ENCODE data around the gene HOXB6.

The HOXB6 gene

GRCh38 chr17:48609759-48610281 is 5.0 kb upstream of the HOXB6 start:
- H3K36me3 Mint-ChIP-seq, result no peaks in the 10 kb centered on the region
- H3K4me1 Mint-ChIP-seq, result peaks cover 51% of the 10 kb centered on the region
- H3K27ac Mint-ChIP-seq, result peak overlapping the region; percentile 9
- H3K4me3 Mint-ChIP-seq, result peak overlapping the region; percentile 88
- ATAC-seq, result no peak
- H3K27me3 Mint-ChIP-seq, result peaks cover 98% of the 10 kb centered on the region
- H3K9me3 Mint-ChIP-seq, result no peaks in the 10 kb centered on the region

- H3K9me3 Mint-ChIP-seq, result no peaks in the 10 kb centered on the region
- H3K4me1 Mint-ChIP-seq, result peaks cover 43% of the 10 kb centered on the region
- H3K27me3 Mint-ChIP-seq, result peaks cover 98% of the 10 kb centered on the region
- ATAC-seq, result no peak
- H3K27ac Mint-ChIP-seq, result no peak overlapping the region
- no peaks in the 10 kb centered on the region for H3K36me3 Mint-ChIP-seq
- H3K4me3 Mint-ChIP-seq, result peak overlapping the region; percentile 4
Observed at GRCh38 chr17:48609033-48609432, 4.2 kb upstream of the HOXB6 start.

GRCh38 chr17:48608494-48608834 is 3.7 kb upstream of the HOXB6 start:
- Mint-ChIP-seq H3K27me3 (peaks cover 98% of the 10 kb centered on the region), H3K9me3 (no peaks in the 10 kb centered on the region), H3K4me1 (peaks cover 37% of the 10 kb centered on the region), H3K27ac (no peak overlapping the region), H3K36me3 (no peaks in the 10 kb centered on the region), H3K4me3 (no peak overlapping the region)
- no peak for ATAC-seq

- Mint-ChIP-seq H3K27me3 (peaks cover 98% of the 10 kb centered on the region), H3K36me3 (no peaks in the 10 kb centered on the region), H3K4me1 (peaks cover 31% of the 10 kb centered on the region), H3K9me3 (no peaks in the 10 kb centered on the region), H3K4me3 (no peak overlapping the region), H3K27ac (no peak overlapping the region)
- no peak for ATAC-seq
Observed at GRCh38 chr17:48606892-48607614, 2.3 kb upstream of the HOXB6 start.

- H3K27me3 Mint-ChIP-seq, result peaks cover 98% of the 10 kb centered on the region
- no peak overlapping the region for H3K27ac Mint-ChIP-seq
- no peak overlapping the region for H3K4me3 Mint-ChIP-seq
- peaks cover 24% of the 10 kb centered on the region for H3K4me1 Mint-ChIP-seq
- no peaks in the 10 kb centered on the region for H3K36me3 Mint-ChIP-seq
- H3K9me3 Mint-ChIP-seq, result no peaks in the 10 kb centered on the region
- no peak for ATAC-seq
Observed at GRCh38 chr17:48605991-48606891, 1.5 kb upstream of the HOXB6 start.

- Mint-ChIP-seq H3K9me3 (no peaks in the 10 kb centered on the region), H3K4me1 (peaks cover 16% of the 10 kb centered on the region), H3K27me3 (peaks cover 98% of the 10 kb centered on the region), H3K36me3 (no peaks in the 10 kb centered on the region), H3K27ac (no peak overlapping the region), H3K4me3 (no peak overlapping the region)
- no peak for ATAC-seq
Observed at GRCh38 chr17:48605409-48605919, 678 bp upstream of the HOXB6 start.

GRCh38 chr17:48603959-48604769 is 622 bp downstream of the HOXB6 start:
- no peaks in the 10 kb centered on the region for H3K36me3 Mint-ChIP-seq
- H3K27me3 Mint-ChIP-seq, result peaks cover 100% of the 10 kb centered on the region
- no peak for ATAC-seq
- H3K27ac Mint-ChIP-seq, result no peak overlapping the region
- no peak overlapping the region for H3K4me3 Mint-ChIP-seq
- H3K9me3 Mint-ChIP-seq, result no peaks in the 10 kb centered on the region
- peaks cover 15% of the 10 kb centered on the region for H3K4me1 Mint-ChIP-seq

GRCh38 chr17:48601539-48602425 is 3.0 kb downstream of the HOXB6 start:
- Mint-ChIP-seq H3K9me3 (no peaks in the 10 kb centered on the region), H3K4me3 (no peak overlapping the region), H3K27ac (no peak overlapping the region), H3K36me3 (no peaks in the 10 kb centered on the region), H3K27me3 (peaks cover 100% of the 10 kb centered on the region), H3K4me1 (peaks cover 23% of the 10 kb centered on the region)
- no peak for ATAC-seq

GRCh38 chr17:48601207-48601538 is 3.6 kb downstream of the HOXB6 start:
- Mint-ChIP-seq H3K9me3 (no peaks in the 10 kb centered on the region), H3K27ac (no peak overlapping the region), H3K4me1 (peaks cover 29% of the 10 kb centered on the region), H3K36me3 (no peaks in the 10 kb centered on the region), H3K4me3 (no peak overlapping the region), H3K27me3 (peaks cover 100% of the 10 kb centered on the region)
- ATAC-seq, result no peak

- Mint-ChIP-seq H3K4me3 (no peak overlapping the region), H3K27me3 (peaks cover 100% of the 10 kb centered on the region), H3K27ac (no peak overlapping the region), H3K9me3 (no peaks in the 10 kb centered on the region), H3K36me3 (no peaks in the 10 kb centered on the region), H3K4me1 (peaks cover 31% of the 10 kb centered on the region)
- no peak for ATAC-seq
Observed at GRCh38 chr17:48600244-48601098, 4.3 kb downstream of the HOXB6 start.

GRCh38 chr17:48599354-48599753 is 5.4 kb downstream of the HOXB6 start:
- Mint-ChIP-seq H3K27me3 (peaks cover 100% of the 10 kb centered on the region), H3K27ac (no peak overlapping the region), H3K36me3 (no peaks in the 10 kb centered on the region), H3K4me1 (peaks cover 31% of the 10 kb centered on the region), H3K4me3 (no peak overlapping the region), H3K9me3 (no peaks in the 10 kb centered on the region)
- no peak for ATAC-seq

- peaks cover 35% of the 10 kb centered on the region for H3K4me1 Mint-ChIP-seq
- no peak overlapping the region for H3K27ac Mint-ChIP-seq
- H3K27me3 Mint-ChIP-seq, result peaks cover 100% of the 10 kb centered on the region
- no peaks in the 10 kb centered on the region for H3K36me3 Mint-ChIP-seq
- no peak for ATAC-seq
- H3K4me3 Mint-ChIP-seq, result no peak overlapping the region
- H3K9me3 Mint-ChIP-seq, result no peaks in the 10 kb centered on the region
Observed at GRCh38 chr17:48598736-48599135, 6.0 kb downstream of the HOXB6 start.

GRCh38 chr17:48597778-48598631 is 6.8 kb downstream of the HOXB6 start:
- H3K9me3 Mint-ChIP-seq, result no peaks in the 10 kb centered on the region
- no peaks in the 10 kb centered on the region for H3K36me3 Mint-ChIP-seq
- H3K4me3 Mint-ChIP-seq, result peak overlapping the region; percentile 70
- peak overlapping the region; percentile 13 for H3K27ac Mint-ChIP-seq
- peak; percentile 66 for ATAC-seq
- H3K4me1 Mint-ChIP-seq, result peaks cover 42% of the 10 kb centered on the region
- peaks cover 100% of the 10 kb centered on the region for H3K27me3 Mint-ChIP-seq
